ENCODE results near the gene ANXA6.

Gene ANXA6

DNA sequence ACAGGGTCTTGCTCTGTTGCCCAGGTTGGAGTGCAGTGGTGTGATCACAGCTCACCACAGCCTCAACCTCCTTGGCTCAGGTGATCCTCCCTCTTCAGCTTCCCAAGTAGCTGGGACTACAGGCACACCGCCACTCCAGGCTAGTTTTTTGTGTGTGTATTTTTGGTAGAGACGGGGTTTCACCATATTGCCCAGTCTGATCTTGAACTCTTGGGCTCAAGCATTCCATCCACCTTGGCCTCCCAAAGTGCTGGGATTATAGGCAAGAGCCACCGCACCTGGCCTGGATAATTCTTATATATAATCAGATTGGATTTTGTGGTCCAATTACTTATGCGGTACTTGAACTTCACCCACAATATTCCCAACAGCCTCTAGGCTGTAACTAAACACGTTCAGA lies 46.5 kb upstream of the ANXA6 start:
- POLR2A ChIA-PET: no interaction called here

DNA sequence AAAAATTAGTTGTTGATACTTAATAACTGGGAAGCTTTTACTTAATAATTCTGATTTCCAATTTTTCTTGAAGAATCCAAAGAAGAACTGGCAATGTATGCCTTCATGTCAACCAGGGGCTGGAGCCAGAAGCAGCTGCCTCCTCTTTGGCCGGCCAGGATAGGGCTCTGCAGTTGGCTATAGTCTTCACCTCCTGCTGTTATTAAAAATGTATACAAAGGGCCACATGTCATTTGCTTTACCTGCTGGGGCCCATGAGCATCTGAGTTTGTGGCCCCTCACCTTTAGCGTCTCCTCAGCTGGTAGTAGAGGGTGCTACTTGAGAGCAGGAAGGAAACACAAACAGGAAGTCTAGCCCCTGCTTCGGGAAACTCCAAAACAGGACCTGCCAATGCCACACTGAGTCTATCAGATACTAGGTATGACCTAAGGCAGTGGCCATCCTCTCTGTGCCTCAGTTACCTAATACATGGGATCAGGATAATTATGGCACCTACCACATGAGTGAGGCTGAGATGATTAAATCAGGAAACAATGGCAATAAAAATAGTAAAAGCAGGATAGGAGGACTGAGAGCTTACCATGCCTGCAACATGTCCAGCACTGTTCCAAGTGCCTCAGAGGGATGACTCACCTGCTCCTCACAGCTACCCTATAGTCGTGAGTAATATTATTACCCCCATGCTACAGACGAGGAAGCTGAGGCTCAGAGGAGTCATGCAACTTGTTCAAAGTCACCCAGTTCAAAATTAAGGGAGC lies 45.0 kb upstream of the ANXA6 start:
- Histone ChIP-seq H3K4me1 (ENCODE audit: control insufficient read depth, insufficient read depth, low read length) (no peaks in the 10 kb centered on the region), H3K4me3 (ENCODE audit: low read depth, low read length) (no peak overlapping the region), H3K27ac (ENCODE audit: extremely low read depth, low read depth, low read length) (no peak overlapping the region), H3K9me3 (ENCODE audit: control insufficient read depth, insufficient read depth, low read depth, low read length) (no peaks in the 10 kb centered on the region), H3K36me3 (ENCODE audit: control insufficient read depth in 2 of 2, insufficient read depth in 1 of 2, low read length in 2 of 2) (peaks cover 0 to 15% of the 10 kb centered on the region in 2 experiments; a peak in 1 of 3 replicates)
- CTCF ChIA-PET: interaction anchor here (1.2 to 1.4 kb wide), 2 partner anchors 21 to 87 kb away, joined by 3 read pairs; partner anchors contain the start of gene CCDC69
- no peak for TF ChIP-seq ZNF23 (tag by site-specific recombination; IDR thresholded peaks at IDR 0.05; ENCODE audit: borderline replicate concordance)
- POLR2A ChIA-PET: interaction anchor here (0.6 kb wide), 1 partner anchor 1094 kb away, joined by 6 read pairs; no protein-coding TSS in a partner anchor

More for the DNA sequence above, 46.5 kb upstream of the ANXA6 start:
- Histone ChIP-seq H3K4me1 (ENCODE audit: control insufficient read depth, insufficient read depth, low read length) (no peaks in the 10 kb centered on the region), H3K4me3 (ENCODE audit: low read depth, low read length) (no peak overlapping the region), H3K9me3 (ENCODE audit: control insufficient read depth, insufficient read depth, low read depth, low read length) (no peaks in the 10 kb centered on the region), H3K27ac (ENCODE audit: extremely low read depth, low read depth, low read length) (no peak overlapping the region), H3K36me3 (ENCODE audit: control insufficient read depth in 2 of 2, insufficient read depth in 1 of 2, low read length in 2 of 2) (peaks cover 0 to 11% of the 10 kb centered on the region in 2 experiments; a peak in 1 of 3 replicates)
- TF ChIP-seq SETDB1 (IDR thresholded peaks at IDR 0.05; ENCODE audit: insufficient read length, low read length) (no peak), SCRT1 (tag by site-specific recombination; IDR thresholded peaks at IDR 0.05; ENCODE audit: borderline replicate concordance) (no peak), ZNF292 (tag by site-specific recombination; IDR thresholded peaks at IDR 0.05; ENCODE audit: borderline replicate concordance, low read depth) (no peak), ZFHX2 (tag by site-specific recombination; conservative IDR thresholded peaks at IDR 0.05) (no peak), ZNF335 (tag by site-specific recombination; conservative IDR thresholded peaks at IDR 0.05) (no peak), EGR2 (tag by site-specific recombination; IDR thresholded peaks at IDR 0.05; ENCODE audit: low read depth) (no peak), ZNF155 (tag by site-specific recombination; IDR thresholded peaks at IDR 0.05) (no peak)
- TF ChIP-seq, protein P1, sequence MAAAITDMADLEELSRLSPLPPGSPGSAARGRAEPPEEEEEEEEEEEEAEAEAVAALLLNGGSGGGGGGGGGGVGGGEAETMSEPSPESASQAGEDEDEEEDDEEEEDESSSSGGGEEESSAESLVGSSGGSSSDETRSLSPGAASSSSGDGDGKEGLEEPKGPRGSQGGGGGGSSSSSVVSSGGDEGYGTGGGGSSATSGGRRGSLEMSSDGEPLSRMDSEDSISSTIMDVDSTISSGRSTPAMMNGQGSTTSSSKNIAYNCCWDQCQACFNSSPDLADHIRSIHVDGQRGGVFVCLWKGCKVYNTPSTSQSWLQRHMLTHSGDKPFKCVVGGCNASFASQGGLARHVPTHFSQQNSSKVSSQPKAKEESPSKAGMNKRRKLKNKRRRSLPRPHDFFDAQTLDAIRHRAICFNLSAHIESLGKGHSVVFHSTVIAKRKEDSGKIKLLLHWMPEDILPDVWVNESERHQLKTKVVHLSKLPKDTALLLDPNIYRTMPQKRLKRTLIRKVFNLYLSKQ (tag by site-specific recombination; IDR thresholded peaks at IDR 0.05; ENCODE audit: borderline replicate concordance): no peak
- CTCF ChIA-PET: interaction anchor here (1.1 kb wide), 1 partner anchor 40 kb away, joined by 3 read pairs; no protein-coding TSS in a partner anchor

DNA sequence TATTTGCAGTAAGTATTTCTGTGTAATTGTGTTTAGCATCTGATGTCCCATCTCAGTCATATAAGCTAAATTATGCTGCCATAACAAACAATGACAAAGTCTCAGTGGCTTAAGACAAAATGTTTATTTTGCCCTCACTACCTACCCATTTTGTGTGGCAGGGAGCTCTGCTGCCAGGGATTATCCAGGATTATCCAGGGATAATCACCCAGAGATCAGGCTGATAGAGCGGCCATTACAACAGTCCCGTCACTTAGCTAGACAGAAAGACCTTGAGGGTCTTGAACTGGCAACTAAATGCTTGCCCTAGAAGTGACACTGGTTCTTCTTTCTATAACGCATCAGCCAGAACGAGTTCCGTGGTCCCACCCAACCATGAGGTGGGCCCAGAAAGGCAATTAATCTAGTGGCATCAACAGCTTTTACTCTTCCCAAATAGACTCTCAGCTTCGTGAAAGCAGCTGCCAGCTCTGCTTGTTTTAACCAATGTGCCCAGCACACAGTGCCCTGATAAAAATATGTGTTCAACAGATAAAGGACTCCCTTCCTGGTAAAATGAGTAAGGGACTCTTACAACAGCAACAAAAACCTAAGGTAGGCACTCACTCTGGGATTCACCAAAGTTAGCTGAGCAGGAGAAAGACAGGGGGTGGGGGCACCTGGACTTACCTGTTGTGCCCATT lies 43.5 kb upstream of the ANXA6 start:
- CTCF ChIA-PET: interaction anchor here (0.6 to 1.5 kb wide), 2 partner anchors 36 to 246 kb away, joined by 3 to 4 read pairs; no protein-coding TSS in a partner anchor
- H3K4me1 ChIP-seq (ENCODE audit: control insufficient read depth, insufficient read depth, low read length): no peaks in the 10 kb centered on the region
- no peaks in the 10 kb centered on the region for H3K9me3 ChIP-seq (ENCODE audit: control insufficient read depth, insufficient read depth, low read depth, low read length)
- TF ChIP-seq ZNF112 (tag by site-specific recombination; IDR thresholded peaks at IDR 0.05): no peak
- TF ChIP-seq, protein P2, sequence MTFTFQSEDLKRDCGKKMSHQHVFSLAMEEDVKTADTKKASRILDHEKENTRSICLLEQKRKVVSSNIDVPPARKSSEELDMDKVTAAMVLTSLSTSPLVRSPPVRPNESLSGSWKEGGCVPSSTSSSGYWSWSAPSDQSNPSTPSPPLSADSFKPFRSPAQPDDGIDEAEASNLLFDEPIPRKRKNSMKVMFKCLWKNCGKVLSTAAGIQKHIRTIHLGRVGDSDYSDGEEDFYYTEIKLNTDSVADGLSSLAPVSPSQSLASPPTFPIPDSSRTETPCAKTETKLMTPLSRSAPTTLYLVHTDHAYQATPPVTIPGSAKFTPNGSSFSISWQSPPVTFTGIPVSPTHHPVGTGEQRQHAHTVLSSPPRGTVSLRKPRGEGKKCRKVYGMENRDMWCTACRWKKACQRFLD (tag by site-specific recombination; IDR thresholded peaks at IDR 0.05): no peak
- no peak for TF ChIP-seq MYNN (tag by site-specific recombination; IDR thresholded peaks at IDR 0.05; ENCODE audit: borderline replicate concordance)
- no peak for TF ChIP-seq ZNF521 (tag by site-specific recombination; IDR thresholded peaks at IDR 0.05)
- TF ChIP-seq ZNF658 (tag by site-specific recombination; IDR thresholded peaks at IDR 0.05): no peak
- no peak for TF ChIP-seq ZNF16 (tag by site-specific recombination; IDR thresholded peaks at IDR 0.05; ENCODE audit: low read depth)
- TF ChIP-seq ZBTB48 (tag by site-specific recombination; IDR thresholded peaks at IDR 0.05): no peak
- TF ChIP-seq, protein P3, sequence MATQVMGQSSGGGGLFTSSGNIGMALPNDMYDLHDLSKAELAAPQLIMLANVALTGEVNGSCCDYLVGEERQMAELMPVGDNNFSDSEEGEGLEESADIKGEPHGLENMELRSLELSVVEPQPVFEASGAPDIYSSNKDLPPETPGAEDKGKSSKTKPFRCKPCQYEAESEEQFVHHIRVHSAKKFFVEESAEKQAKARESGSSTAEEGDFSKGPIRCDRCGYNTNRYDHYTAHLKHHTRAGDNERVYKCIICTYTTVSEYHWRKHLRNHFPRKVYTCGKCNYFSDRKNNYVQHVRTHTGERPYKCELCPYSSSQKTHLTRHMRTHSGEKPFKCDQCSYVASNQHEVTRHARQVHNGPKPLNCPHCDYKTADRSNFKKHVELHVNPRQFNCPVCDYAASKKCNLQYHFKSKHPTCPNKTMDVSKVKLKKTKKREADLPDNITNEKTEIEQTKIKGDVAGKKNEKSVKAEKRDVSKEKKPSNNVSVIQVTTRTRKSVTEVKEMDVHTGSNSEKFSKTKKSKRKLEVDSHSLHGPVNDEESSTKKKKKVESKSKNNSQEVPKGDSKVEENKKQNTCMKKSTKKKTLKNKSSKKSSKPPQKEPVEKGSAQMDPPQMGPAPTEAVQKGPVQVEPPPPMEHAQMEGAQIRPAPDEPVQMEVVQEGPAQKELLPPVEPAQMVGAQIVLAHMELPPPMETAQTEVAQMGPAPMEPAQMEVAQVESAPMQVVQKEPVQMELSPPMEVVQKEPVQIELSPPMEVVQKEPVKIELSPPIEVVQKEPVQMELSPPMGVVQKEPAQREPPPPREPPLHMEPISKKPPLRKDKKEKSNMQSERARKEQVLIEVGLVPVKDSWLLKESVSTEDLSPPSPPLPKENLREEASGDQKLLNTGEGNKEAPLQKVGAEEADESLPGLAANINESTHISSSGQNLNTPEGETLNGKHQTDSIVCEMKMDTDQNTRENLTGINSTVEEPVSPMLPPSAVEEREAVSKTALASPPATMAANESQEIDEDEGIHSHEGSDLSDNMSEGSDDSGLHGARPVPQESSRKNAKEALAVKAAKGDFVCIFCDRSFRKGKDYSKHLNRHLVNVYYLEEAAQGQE (tag by site-specific recombination; IDR thresholded peaks at IDR 0.05): no peak
- no peak for TF ChIP-seq ZNF48 (tag by site-specific recombination; IDR thresholded peaks at IDR 0.05)
- no peak for TF ChIP-seq ZNF221 (tag by site-specific recombination; IDR thresholded peaks at IDR 0.05; ENCODE audit: borderline replicate concordance)
- TF ChIP-seq ZNF423 (tag by site-specific recombination; IDR thresholded peaks at IDR 0.05): no peak
- no peak for TF ChIP-seq ZNF248 (tag by site-specific recombination; IDR thresholded peaks at IDR 0.05)
- TF ChIP-seq ZBTB20 (tag by site-specific recombination; IDR thresholded peaks at IDR 0.05): no peak
- no peak for TF ChIP-seq ZSCAN23 (tag by site-specific recombination; IDR thresholded peaks at IDR 0.05)
- TF ChIP-seq ZNF350 (tag by site-specific recombination; IDR thresholded peaks at IDR 0.05): no peak
- TF ChIP-seq ZNF76 (tag by site-specific recombination; IDR thresholded peaks at IDR 0.05; ENCODE audit: borderline replicate concordance, low read depth): no peak
- no peak overlapping the region for H3K27ac ChIP-seq (ENCODE audit: extremely low read depth, low read depth, low read length)
- POLR2A ChIA-PET: no interaction called here
- H3K4me3 ChIP-seq (ENCODE audit: low read depth, low read length): no peak overlapping the region
- peaks cover 0 to 21% of the 10 kb centered on the region in 2 experiments; a peak in 1 of 3 replicates for H3K36me3 ChIP-seq (ENCODE audit: control insufficient read depth in 2 of 2, insufficient read depth in 1 of 2, low read length in 2 of 2)

Measured in HEK293 (cell line).